SU-DHL-6 (cell line): ENCODE data around the gene INTS11.
"Not testable (repeated sequence)": the region's sequence is repeated elsewhere in the genome, so short reads cannot be mapped to it uniquely, and the experiment has no call there.

Experiments
- H2AFZ ChIP-seq: fragments of 200-600 bp; sonication (generic); 2 replicates; pipeline ENCODE4 v1.6.1; 2014; ENCODE audit warnings: low read depth, mild to moderate bottlenecking, moderate library complexity, mixed read lengths, antibody characterized with exemption, low read length; ENCODE audit not compliant: severe bottlenecking
- H3F3A ChIP-seq: fragments of 200-600 bp; shearing (Covaris generic); 2 replicates; pipeline ENCODE4 v1.6.0; 2016; ENCODE audit warnings: antibody characterized with exemption, mild to moderate bottlenecking; ENCODE audit not compliant: insufficient read depth
- H3K27ac ChIP-seq: fragments of 200-600 bp; sonication (generic); 2 replicates; pipeline ENCODE4 v1.5.1; 2016; ENCODE audit warnings: low read depth, mild to moderate bottlenecking, low read length, moderate library complexity, mixed read lengths
- H3K27me3 ChIP-seq: fragments of 200-600 bp; sonication (generic), shearing (Covaris generic); 2 replicates; pipeline ENCODE4 v1.6.0; 2014; ENCODE audit warnings: mild to moderate bottlenecking, low read length
- H3K36me3 ChIP-seq: fragments of 200-600 bp; sonication (generic); 2 replicates; pipeline ENCODE4 v1.6.1; 2014; ENCODE audit warnings: mild to moderate bottlenecking, low read length, mixed read lengths
- H3K4me2 ChIP-seq: fragments of 300-600, 200-600 bp; shearing (Covaris generic), sonication (generic); 2 replicates; pipeline ENCODE4 v1.6.0; 2014; ENCODE audit warnings: low read length, low read depth, mild to moderate bottlenecking; ENCODE audit not compliant: poor library complexity, severe bottlenecking
- H3K4me3 ChIP-seq: fragments of 200-600 bp; sonication (generic); 2 replicates; pipeline ENCODE4 v1.5.1; 2014; ENCODE audit warnings: antibody characterized with exemption, low read length, mild to moderate bottlenecking, mixed read lengths; ENCODE audit not compliant: insufficient read depth, poor library complexity, severe bottlenecking
- H3K79me2 ChIP-seq: fragments of 200-600 bp; sonication (generic); 2 replicates; pipeline ENCODE4 v1.6.1; 2014; ENCODE audit warnings: mild to moderate bottlenecking, low read length, moderate library complexity; ENCODE audit not compliant: insufficient read depth
- H3K9ac ChIP-seq: fragments of 200-600 bp; sonication (generic); 2 replicates; pipeline ENCODE4 v1.7.0; 2014; ENCODE audit warnings: mild to moderate bottlenecking, low read length
- H3K9me2 ChIP-seq: fragments of 200-600 bp; sonication (generic); replicated peaks from 2 replicates; pipeline ENCODE4 v1.6.1; 2014; ENCODE audit warnings: low read length; ENCODE audit not compliant: insufficient read depth
- H3K9me3 ChIP-seq: fragments of 200-600 bp; sonication (generic); 2 replicates; pipeline ENCODE4 v1.6.1; 2014; ENCODE audit warnings: low read length, mixed read lengths; ENCODE audit not compliant: insufficient read depth
- H4K20me1 ChIP-seq: fragments of 200-600 bp; sonication (generic); 2 replicates; pipeline ENCODE4 v1.6.1; 2014; ENCODE audit warnings: low read depth, mild to moderate bottlenecking, antibody characterized with exemption, low read length, moderate library complexity, mixed read lengths
- EZH2phosphoT487 ChIP-seq: fragments of 200-600 bp; sonication (generic), shearing (Covaris generic); conservative IDR thresholded peaks from 2 replicates; pipeline ENCODE4 v1.6.1; 2018; ENCODE audit warnings: mild to moderate bottlenecking, antibody characterized with exemption, low read length, moderate library complexity, mixed read lengths
- TF ChIP-seq, protein P1 (sequence below): fragments of 200-600 bp; sonication (generic); IDR thresholded peaks from one replicate; pipeline ENCODE4 v1.5.1; 2017; ENCODE audit warnings: antibody characterized with exemption, mild to moderate bottlenecking, low read length, moderate library complexity; ENCODE audit not compliant: insufficient read depth, poor library complexity, severe bottlenecking

INTS11 gene

DNA sequence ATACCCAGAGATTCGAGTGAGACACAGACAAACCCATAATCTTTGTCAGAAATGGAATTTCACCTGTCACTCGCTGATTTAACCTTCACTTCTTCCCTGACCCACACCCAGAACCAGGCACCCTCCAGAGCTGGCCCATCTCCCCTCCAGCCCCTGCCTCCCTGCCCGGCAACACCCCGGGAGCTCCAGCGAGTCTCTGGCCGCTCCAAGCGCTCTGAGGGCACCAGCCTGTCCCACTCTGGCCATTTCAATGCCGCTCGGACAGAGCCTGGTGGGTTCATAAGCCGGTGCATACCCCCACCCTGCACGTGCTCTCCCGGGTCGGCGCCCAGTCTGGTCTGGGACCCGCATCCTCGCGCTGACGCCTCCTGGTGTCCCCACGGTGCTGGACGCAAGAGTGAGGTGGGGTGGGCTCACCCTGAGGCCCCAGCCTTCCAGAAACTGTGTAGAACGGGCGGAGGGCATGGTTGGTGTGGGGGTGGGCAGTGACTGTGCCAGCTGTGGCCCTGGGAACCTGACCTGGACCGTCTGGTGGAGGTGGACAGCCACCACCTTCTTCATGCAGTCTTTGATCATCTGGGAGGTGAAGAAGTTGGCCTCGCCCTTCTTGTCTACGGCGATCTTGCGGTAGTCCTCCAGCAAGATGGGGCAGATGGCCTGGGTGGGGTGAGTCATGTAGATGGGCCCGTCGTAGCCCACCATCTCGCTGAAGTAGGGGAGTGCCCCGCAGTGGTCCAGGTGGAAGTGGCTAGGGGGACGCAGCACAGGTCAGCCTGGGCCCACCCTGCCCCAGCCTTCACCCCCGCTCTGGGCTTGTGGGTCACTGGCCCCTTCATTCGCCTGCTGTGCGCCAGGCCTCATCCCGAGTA is 5.4 kb downstream of the INTS11 start:
- Histone ChIP-seq H3K27ac (no peak overlapping the region), H3K4me2 (no peak overlapping the region)

DNA sequence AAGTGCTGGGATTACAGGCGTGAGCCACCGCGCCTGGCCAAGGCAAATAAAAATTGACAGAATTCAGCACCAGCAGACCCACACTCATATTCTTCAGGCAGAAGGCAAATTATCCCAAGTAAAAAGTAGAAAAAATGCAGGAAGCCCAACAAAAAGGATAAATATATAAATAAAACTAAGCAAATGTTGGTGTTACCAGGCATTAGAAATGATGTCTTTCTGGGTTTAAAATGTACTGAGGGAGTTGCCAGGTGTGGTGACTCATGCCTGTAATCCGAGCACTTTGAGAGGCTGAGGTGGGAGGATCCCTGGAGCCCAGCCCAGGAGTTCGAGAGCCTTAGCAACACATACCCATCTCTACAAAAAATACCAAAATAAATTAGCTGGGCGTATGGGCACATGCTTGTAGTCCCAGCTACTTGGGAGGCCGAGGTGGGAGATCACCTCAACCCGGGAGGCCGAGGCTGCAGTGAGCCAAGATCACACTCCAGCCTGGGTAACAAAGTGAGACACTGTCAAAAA is 6.3 kb downstream of the INTS11 start:
- Histone ChIP-seq H3K36me3 (no peaks in the 10 kb centered on the region), H3K27ac (no peak overlapping the region), H4K20me1 (no peaks in the 10 kb centered on the region), H3K4me3 (no peak overlapping the region), H3K4me2 (no peak overlapping the region), H3K9me2 (no peaks in the 10 kb centered on the region), H2AFZ (no peak overlapping the region), H3F3A (peaks cover 22% of the 10 kb centered on the region), H3K27me3 (no peaks in the 10 kb centered on the region), H3K9me3 (no peaks in the 10 kb centered on the region), H3K9ac (no peak overlapping the region), H3K79me2 (peaks cover 38% of the 10 kb centered on the region)
- no peak for TF ChIP-seq EZH2phosphoT487
- TF ChIP-seq, protein P1, sequence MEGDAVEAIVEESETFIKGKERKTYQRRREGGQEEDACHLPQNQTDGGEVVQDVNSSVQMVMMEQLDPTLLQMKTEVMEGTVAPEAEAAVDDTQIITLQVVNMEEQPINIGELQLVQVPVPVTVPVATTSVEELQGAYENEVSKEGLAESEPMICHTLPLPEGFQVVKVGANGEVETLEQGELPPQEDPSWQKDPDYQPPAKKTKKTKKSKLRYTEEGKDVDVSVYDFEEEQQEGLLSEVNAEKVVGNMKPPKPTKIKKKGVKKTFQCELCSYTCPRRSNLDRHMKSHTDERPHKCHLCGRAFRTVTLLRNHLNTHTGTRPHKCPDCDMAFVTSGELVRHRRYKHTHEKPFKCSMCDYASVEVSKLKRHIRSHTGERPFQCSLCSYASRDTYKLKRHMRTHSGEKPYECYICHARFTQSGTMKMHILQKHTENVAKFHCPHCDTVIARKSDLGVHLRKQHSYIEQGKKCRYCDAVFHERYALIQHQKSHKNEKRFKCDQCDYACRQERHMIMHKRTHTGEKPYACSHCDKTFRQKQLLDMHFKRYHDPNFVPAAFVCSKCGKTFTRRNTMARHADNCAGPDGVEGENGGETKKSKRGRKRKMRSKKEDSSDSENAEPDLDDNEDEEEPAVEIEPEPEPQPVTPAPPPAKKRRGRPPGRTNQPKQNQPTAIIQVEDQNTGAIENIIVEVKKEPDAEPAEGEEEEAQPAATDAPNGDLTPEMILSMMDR = no peak

More for the DNA sequence above, 5.4 kb downstream of the INTS11 start:
- H3K27me3 ChIP-seq = no peaks in the 10 kb centered on the region
- no peaks in the 10 kb centered on the region for H3K9me3 ChIP-seq
- H3K9ac ChIP-seq = no peak overlapping the region
- H2AFZ ChIP-seq = no peak overlapping the region
- no peaks in the 10 kb centered on the region for H3K36me3 ChIP-seq
- no peak for TF ChIP-seq EZH2phosphoT487
- TF ChIP-seq, protein P1 = no peak
- no peaks in the 10 kb centered on the region; the same call in 1 of the 2 replicates for H4K20me1 ChIP-seq
- peaks cover 42% of the 10 kb centered on the region for H3K79me2 ChIP-seq
- H3K4me3 ChIP-seq = no peak overlapping the region
- H3K9me2 ChIP-seq = no peaks in the 10 kb centered on the region
- H3F3A ChIP-seq = peaks cover 22% of the 10 kb centered on the region

DNA sequence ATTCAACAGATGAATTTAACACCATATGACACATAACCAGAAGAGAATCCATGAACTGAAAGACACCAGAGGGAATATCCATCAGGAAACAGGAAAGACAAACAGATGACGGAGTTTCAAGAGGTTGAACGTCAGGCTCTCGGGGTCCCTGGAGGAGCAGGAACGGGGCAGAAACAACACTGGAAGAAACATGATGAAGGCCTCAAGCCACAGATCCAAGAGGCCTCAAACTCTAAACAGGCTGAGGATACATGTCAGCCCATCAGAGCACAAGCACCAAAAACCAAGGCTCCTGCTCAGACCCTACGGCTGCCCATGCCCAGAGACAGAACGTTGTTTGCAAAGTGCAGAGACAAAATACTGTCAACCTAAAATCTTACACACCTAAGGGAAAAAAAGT is 7.0 kb downstream of the INTS11 start:
- H3K4me3 ChIP-seq = no peak overlapping the region
- H2AFZ ChIP-seq = no peak overlapping the region
- H3K9me3 ChIP-seq = no peaks in the 10 kb centered on the region
- TF ChIP-seq, protein P1 = no peak
- no peak for TF ChIP-seq EZH2phosphoT487
- no peaks in the 10 kb centered on the region for H3K36me3 ChIP-seq
- no peaks in the 10 kb centered on the region for H3K9me2 ChIP-seq
- H3K27me3 ChIP-seq = no peaks in the 10 kb centered on the region
- no peaks in the 10 kb centered on the region for H4K20me1 ChIP-seq
- no peak overlapping the region for H3K27ac ChIP-seq
- H3K79me2 ChIP-seq = peaks cover 31% of the 10 kb centered on the region
- peaks cover 22% of the 10 kb centered on the region for H3F3A ChIP-seq
- H3K4me2 ChIP-seq = no peak overlapping the region
- no peak overlapping the region for H3K9ac ChIP-seq

DNA sequence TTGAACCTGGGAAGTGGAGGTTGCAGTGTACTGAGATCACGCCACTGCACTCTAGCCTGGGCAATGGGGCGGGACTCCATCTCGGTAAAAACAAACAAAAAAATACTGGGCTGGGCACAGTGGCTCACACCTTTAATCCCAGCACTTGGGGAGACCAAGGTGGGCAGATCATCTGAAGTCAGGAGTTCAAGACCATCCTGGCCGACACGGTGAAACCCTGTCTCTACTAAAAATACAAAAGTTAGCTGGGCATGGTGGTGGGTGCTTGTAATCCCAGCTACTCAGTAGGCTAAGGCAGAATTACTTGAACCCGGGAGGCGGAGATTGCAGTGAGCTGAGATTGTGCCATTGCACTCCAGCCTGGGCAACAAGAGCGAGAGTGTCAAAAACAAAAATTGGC is 8.3 kb downstream of the INTS11 start:
- H2AFZ ChIP-seq, H3K36me3 ChIP-seq, H3K9me3 ChIP-seq, H3K27me3 ChIP-seq, H3K9ac ChIP-seq, H3K9me2 ChIP-seq, H4K20me1 ChIP-seq, H3K4me3 ChIP-seq, H3K4me2 ChIP-seq, H3K27ac ChIP-seq: not testable (repeated sequence)
- Histone ChIP-seq H3F3A (peaks cover 22% of the 10 kb centered on the region), H3K79me2 (peaks cover 21% of the 10 kb centered on the region)
